ENCODE data around the gene SLC26A1. TPM values are rescaled to one million over a fixed set of nuclear protein-coding genes. Genes with fewer than 3 reads are reported as not detected.
"Not testable (repeated sequence)": the region's sequence is repeated elsewhere in the genome, so short reads cannot be mapped to it uniquely, and the experiment has no call there.

The SLC26A1 gene
- total RNA-seq, 4 donors from 2014 or later: 0.15 to 0.61 (median 0.19) TPM; not detected in 1

DNA sequence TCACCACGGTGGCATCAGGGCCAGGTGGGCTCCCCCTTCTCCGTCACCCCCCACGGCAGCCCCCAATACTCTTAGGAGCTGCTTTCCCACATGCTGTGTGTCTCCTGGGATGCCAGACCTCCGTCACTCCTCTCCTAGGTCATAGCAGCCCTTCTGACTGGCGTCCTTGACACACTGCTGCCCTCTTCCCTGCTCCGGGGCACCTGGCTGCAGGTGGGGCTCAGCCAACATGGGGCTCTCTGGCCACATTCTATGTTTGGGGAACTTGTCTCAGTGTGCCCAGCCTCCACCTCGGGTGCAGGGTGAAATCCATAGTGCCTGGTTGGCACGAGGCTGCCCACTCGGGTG is 47.1 kb downstream of the SLC26A1 start:
- TF ChIP-seq, protein P1, sequence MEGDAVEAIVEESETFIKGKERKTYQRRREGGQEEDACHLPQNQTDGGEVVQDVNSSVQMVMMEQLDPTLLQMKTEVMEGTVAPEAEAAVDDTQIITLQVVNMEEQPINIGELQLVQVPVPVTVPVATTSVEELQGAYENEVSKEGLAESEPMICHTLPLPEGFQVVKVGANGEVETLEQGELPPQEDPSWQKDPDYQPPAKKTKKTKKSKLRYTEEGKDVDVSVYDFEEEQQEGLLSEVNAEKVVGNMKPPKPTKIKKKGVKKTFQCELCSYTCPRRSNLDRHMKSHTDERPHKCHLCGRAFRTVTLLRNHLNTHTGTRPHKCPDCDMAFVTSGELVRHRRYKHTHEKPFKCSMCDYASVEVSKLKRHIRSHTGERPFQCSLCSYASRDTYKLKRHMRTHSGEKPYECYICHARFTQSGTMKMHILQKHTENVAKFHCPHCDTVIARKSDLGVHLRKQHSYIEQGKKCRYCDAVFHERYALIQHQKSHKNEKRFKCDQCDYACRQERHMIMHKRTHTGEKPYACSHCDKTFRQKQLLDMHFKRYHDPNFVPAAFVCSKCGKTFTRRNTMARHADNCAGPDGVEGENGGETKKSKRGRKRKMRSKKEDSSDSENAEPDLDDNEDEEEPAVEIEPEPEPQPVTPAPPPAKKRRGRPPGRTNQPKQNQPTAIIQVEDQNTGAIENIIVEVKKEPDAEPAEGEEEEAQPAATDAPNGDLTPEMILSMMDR (IDR thresholded peaks at IDR 0.05): no peak
- TF ChIP-seq POLR2A (IDR thresholded peaks at IDR 0.05): no peak
- 81 to 84% methylated on average over 7 to 9 of the region's 9 CpGs for WGBS, 2 donors
- peak in 1 of 2 donors; percentile 77 for DNase-seq (ENCODE audit: low spot score in 2 of 2)
- no peak overlapping the region for H3K4me3 ChIP-seq (ENCODE audit: low read depth, poor library complexity, severe bottlenecking)
- intact Hi-C loops (cut with DNase I; ENCODE audit: low total_unique reads): no loop called here

DNA sequence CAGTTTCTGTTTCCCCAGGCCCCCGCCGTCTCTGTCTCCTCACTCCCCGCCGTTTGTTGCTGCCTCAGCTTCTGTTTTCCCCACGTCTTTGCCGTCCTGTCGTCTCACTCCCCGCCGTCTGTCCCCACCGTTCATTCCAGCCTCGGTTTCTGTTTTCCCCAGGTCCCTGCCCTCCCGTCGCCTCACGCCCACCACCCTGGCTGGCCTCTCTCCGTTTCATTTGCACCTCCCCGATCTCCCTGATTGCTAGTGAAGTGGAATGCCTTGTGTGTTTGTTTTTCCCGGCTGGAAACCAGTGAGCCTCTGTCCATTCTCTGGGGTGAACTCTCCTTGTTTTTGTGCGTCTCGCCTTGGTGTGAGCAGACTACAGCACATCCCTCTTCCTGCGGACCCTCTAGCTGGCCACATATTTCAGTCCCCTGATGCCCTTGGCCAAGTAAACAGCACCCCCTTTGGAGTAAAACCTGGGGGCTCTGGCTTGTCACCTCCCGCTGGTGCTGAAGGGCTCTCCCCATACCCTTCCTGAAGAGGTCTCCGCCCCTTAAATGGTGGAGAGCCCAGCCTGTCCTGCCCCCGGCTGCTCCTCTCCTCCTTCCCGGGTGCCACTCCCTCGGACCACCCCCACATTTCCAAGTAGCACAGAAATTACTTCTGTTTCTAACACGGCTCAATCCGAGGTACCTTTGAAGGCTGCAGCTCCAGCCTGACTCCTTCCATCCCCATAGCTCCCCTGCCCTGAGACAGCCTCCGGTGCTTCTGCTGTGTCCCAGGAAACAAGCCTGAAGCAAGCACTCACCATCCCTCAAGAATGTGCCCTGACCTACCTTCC is 47.7 kb downstream of the SLC26A1 start:
- peak in 1 of 2 donors; percentile 70 for DNase-seq (ENCODE audit: low spot score in 2 of 2)
- no peak overlapping the region for H3K4me3 ChIP-seq (ENCODE audit: low read depth, poor library complexity, severe bottlenecking)
- TF ChIP-seq POLR2A (IDR thresholded peaks at IDR 0.05): no peak
- TF ChIP-seq, protein P1 (IDR thresholded peaks at IDR 0.05): no peak
- intact Hi-C loops (cut with DNase I; ENCODE audit: low total_unique reads): no loop called here
- WGBS, 2 donors: 75 to 76% methylated on average over 28 of the region's 28 CpGs

DNA sequence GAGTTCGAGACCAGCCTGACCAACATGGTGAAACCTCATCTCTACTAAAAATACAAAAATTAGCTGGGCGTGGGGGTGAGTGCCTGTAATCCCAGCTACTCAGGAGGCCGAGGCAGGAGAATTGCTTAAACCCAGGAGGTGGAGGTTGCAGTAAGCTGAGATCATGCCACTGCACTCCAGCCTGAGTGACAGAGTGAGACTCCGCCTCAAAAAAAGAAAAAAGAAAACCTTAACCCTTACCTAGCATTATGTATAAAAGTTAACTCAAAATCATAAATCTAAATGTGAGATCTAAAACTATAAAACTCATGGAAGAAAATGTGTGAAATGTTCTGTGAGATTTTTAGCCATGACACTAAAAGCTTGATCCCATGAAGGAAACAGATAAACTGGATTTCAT is 53.7 kb downstream of the SLC26A1 start:
- DNase-seq (ENCODE audit: low spot score in 2 of 2); H3K4me3 ChIP-seq (ENCODE audit: low read depth, poor library complexity, severe bottlenecking); intact Hi-C loops (cut with DNase I; ENCODE audit: low total_unique reads): not testable (repeated sequence)
- WGBS, 2 donors: 81 to 89% methylated on average over 4 of the region's 4 CpGs

Other genes with a start within 250 kb of the SLC26A1 start
- under 1 TPM in 3 of 4 donors, not detected in 1; 0.12 to 0.34 (median 0.13) TPM for gene CPLX1, start 167.3 kb downstream of the SLC26A1 start, total RNA-seq
- 100 to 1,000 TPM in 3 of 4 donors, 10 to 100 TPM in 1; 94.7 to 154 (median 108) TPM for gene GAK, start 61.1 kb downstream of the SLC26A1 start, total RNA-seq
- 10 to 100 TPM; 17.4 to 39.1 (median 30.1) TPM for gene TMEM175, start 60.9 kb downstream of the SLC26A1 start, total RNA-seq
- gene DGKQ, start 19.8 kb downstream of the SLC26A1 start, total RNA-seq: 10 to 100 TPM; 18.4 to 30.7 (median 22.4) TPM
- gene IDUA, start 6.4 kb downstream of the SLC26A1 start, total RNA-seq: 10 to 100 TPM in 2 of 4 donors, 1 to 10 TPM in 2; 6.0 to 13.4 (median 11.1) TPM
- 10 to 100 TPM in 2 of 4 donors, 1 to 10 TPM in 2; 7.4 to 13.7 (median 10.7) TPM for gene FGFRL1, start 18.2 kb upstream of the SLC26A1 start, total RNA-seq
- 10 to 100 TPM in 2 of 4 donors, 1 to 10 TPM in 2; 2.9 to 11.8 (median 8.5) TPM for gene RNF212, start 120.2 kb upstream of the SLC26A1 start, total RNA-seq
- 10 to 100 TPM; 19.1 to 39.8 (median 32.8) TPM for gene SPON2, start 179.2 kb upstream of the SLC26A1 start, total RNA-seq

Data from lower leg skin (tissue), 4 donors.